Upper lobe of left lung (tissue), 6 donors: ENCODE measurements around the gene MAD1L1. TPM values are rescaled to one million over a fixed set of nuclear protein-coding genes. Genes with fewer than 3 reads are reported as not detected.
A peak's percentile ranks its signal among the peaks of the same experiment; 100 is the strongest.

Experiments
- ATAC-seq, 2 donors: fragments of 200-7000 bp; cut with Tn5 transposase; one replicate each; pipeline ENCODE4 v1.9.1; 2022; ENCODE audit warnings: mild to moderate bottlenecking in 2 of 2, moderate library complexity in 2 of 2; ENCODE audit not compliant: low FRiP score in 2 of 2
- DNase-seq, 2 donors: peaks; one replicate each; pipeline ENCODE4 v3.0.0-alpha.2; 2019 to 2020
- H3K27ac ChIP-seq, 4 donors: fragments of 200-600 bp; sonication (generic); one replicate each; pipeline ENCODE4 v1.5.1; 2016 to 2019
- H3K27me3 ChIP-seq, 4 donors: fragments of 200-600 bp; sonication (generic); one replicate each; pipeline ENCODE4 v1.5.1; 2017 to 2019
- H3K36me3 ChIP-seq, 4 donors: fragments of 200-600 bp; sonication (generic); one replicate each; pipeline ENCODE4 v1.5.1; 2016 to 2019
- H3K4me1 ChIP-seq, 4 donors: fragments of 200-600 bp; sonication (generic); one replicate each; pipeline ENCODE4 v1.5.1; 2018 to 2019
- H3K4me3 ChIP-seq, 4 donors: fragments of 200-600 bp; sonication (generic); one replicate each; pipeline ENCODE4 v1.5.1; 2017 to 2019; ENCODE audit warnings: mild to moderate bottlenecking in 2 of 4, moderate library complexity in 1 of 4
- H3K9me3 ChIP-seq, 4 donors: fragments of 200-600 bp; sonication (generic); one replicate each; pipeline ENCODE4 v1.5.1; 2018 to 2019
- EP300 ChIP-seq, 4 donors: sonication (generic); formaldehyde crosslinking; IDR thresholded peaks; one replicate each; pipeline ENCODE4 v1.5.1; 2017; ENCODE audit warnings: antibody characterized with exemption in 4 of 4, control low read depth in 2 of 4
- POLR2A ChIP-seq, 4 donors: fragments of 450-650 bp; IDR thresholded peaks; one replicate each; pipeline ENCODE4 v1.5.1; 2016 to 2017; ENCODE audit warnings: antibody characterized with exemption in 4 of 4, mild to moderate bottlenecking in 2 of 4
- POLR2AphosphoS5 ChIP-seq, 2 donors: sonication (generic); formaldehyde crosslinking; IDR thresholded peaks; one replicate each; pipeline ENCODE4 v1.5.1; 2017; ENCODE audit warnings: antibody characterized with exemption in 2 of 2
- WGBS, 2 donors: methylation state at CpG; one replicate each; pipeline ENCODE4 v1.1.5; 2017 to 2018; 5-methylcytosine and 5-hydroxymethylcytosine counted together
- total RNA-seq, 6 donors: library from RNA; depleted of rRNA in 4 of 6; stranded (reverse); fragments of >200 nt in 4 of 6; gene quantifications; one replicate each; pipeline versions ENCODE4 v1.1.0 to v1.2.1, GENCODE V29; 2016 to 2021
- TF ChIP-seq, protein P1 (sequence below), 6 experiments: fragments of 450-650 bp in 4 of 6; fragments of 200-600 bp in 2 of 6; sonication (generic) in 2 of 6; IDR thresholded peaks; one replicate each; pipeline ENCODE4 v1.5.1; 2016 to 2019; ENCODE audit warnings: antibody characterized with exemption in 6 of 6
- donor health status: DM: no; HTN: no; CAD: no; lungs with moderate emphysema.
- donor health status: DM: no; HTN: yes; CAD: no; lungs with severe emphysema.

The MAD1L1 gene
- total RNA-seq, 6 donors from 2014 or later, result 40.6 to 364 (median 65.6) TPM

DNA sequence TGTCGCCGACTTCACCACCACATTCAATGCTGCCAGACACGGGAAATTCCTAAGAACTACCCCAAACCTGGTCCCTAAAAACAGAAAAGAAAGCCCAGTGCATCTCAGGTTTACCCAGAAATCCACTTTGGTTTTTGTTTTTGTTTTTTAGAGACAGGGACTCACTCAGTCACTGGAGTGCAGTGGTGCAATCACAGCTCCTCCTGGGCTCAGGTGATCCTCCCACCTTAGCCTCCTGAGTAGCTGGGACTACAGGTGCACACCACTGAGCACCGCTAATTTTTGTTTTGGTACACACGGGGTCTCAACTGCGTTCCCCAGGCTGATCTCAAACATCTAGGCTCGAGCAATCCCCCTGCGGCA, 22.8 kb downstream of the MAD1L1 start:
- Histone ChIP-seq H3K36me3 (peaks cover 9 to 65% (median 47%) of the 10 kb centered on the region in 4 donors), H3K27me3 (no peaks in the 10 kb centered on the region), H3K4me1 (peaks cover 0 to 4% (median 0%) of the 10 kb centered on the region in 4 donors), H3K27ac (no peak overlapping the region), H3K4me3 (no peak overlapping the region), H3K9me3 (no peaks in the 10 kb centered on the region)
- DNase-seq (no peak), ATAC-seq (no peak)
- 85 to 86% methylated on average over 3 to 8 of the region's 8 CpGs for WGBS, 2 donors
- TF ChIP-seq POLR2A (IDR thresholded peaks at IDR 0.05), result no peak
- TF ChIP-seq, protein P1, sequence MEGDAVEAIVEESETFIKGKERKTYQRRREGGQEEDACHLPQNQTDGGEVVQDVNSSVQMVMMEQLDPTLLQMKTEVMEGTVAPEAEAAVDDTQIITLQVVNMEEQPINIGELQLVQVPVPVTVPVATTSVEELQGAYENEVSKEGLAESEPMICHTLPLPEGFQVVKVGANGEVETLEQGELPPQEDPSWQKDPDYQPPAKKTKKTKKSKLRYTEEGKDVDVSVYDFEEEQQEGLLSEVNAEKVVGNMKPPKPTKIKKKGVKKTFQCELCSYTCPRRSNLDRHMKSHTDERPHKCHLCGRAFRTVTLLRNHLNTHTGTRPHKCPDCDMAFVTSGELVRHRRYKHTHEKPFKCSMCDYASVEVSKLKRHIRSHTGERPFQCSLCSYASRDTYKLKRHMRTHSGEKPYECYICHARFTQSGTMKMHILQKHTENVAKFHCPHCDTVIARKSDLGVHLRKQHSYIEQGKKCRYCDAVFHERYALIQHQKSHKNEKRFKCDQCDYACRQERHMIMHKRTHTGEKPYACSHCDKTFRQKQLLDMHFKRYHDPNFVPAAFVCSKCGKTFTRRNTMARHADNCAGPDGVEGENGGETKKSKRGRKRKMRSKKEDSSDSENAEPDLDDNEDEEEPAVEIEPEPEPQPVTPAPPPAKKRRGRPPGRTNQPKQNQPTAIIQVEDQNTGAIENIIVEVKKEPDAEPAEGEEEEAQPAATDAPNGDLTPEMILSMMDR (IDR thresholded peaks at IDR 0.05), result no peak
- no peak for TF ChIP-seq POLR2AphosphoS5 (IDR thresholded peaks at IDR 0.05)
- TF ChIP-seq EP300 (IDR thresholded peaks at IDR 0.05), result no peak

DNA sequence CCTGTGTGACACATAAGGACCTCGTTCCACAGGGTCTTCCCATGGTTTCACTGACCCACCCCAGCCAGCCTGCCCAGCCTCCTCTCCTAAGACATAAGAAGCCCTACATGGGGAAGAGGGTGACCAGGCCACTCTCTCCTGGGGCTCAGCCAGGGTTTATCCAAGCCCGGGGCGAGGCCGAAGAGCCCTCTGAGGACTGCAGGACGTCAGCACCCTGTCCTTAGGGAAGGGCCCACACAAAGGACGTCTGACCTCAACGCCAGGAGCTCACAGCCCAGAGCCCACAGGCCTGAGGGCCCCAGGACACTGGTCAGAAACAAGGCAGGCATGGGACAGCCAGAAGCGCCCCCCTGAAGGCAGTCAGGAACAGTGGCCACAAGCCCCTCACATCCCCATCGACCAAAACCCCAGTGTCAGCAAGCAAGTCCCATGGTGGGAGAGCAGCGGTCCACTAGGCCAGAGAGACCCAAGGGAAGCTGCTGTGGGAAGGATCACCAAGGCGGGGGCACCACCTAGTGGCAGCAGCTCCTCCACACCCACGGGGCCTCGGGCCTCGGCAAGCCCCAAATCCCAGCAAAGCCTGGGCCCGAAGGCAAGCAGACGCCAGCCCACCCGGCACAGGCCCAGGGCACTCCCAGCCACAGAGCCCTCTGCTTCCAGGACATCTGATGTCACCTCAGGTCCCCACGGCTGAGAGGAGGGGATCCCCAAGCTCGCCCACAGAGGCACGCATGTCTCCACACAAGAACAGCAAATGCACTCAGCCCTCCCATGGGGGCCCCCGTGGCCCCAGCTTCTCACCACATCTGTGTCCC, 23.4 kb downstream of the MAD1L1 start:
- Histone ChIP-seq H3K27ac (no peak overlapping the region), H3K27me3 (no peaks in the 10 kb centered on the region), H3K36me3 (peaks cover 9 to 59% (median 41%) of the 10 kb centered on the region in 4 donors), H3K4me3 (no peak overlapping the region), H3K9me3 (no peaks in the 10 kb centered on the region), H3K4me1 (peaks cover 0 to 4% (median 0%) of the 10 kb centered on the region in 4 donors)
- TF ChIP-seq POLR2A (IDR thresholded peaks at IDR 0.05), result no peak
- TF ChIP-seq, protein P1 (IDR thresholded peaks at IDR 0.05), result peak; percentile 55 to 86 (median 70)
- DNase-seq (peak; percentile 66 to 89), ATAC-seq (peak; percentile 74 to 79)
- WGBS, 2 donors, result 52 to 85% methylated on average over 3 to 21 of the region's 21 CpGs

DNA sequence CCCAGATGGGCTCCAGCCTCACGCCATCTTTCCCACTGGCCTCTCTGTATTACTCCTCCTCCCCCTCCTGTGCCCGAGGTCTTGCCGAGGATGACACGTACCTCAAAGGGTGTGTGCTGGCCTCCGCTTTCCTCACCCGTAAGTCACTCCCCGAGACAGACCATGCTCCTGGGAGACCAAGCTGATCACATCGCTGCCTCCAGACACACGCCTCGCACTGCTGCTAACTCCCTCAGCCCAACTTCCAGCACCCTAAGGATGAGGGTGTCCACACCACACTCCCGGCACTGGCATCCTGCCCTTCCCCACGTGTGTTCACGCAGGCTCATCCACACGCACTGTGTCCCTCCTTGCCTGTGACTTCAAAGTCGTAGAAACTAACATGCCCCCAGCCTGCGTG, 24.0 kb downstream of the MAD1L1 start:
- peaks cover 0 to 4% (median 0%) of the 10 kb centered on the region in 4 donors for H3K4me1 ChIP-seq
- no peaks in the 10 kb centered on the region for H3K9me3 ChIP-seq
- peaks cover 9 to 53% (median 36%) of the 10 kb centered on the region in 4 donors for H3K36me3 ChIP-seq
- 92 to 96% methylated on average over 15 to 16 of the region's 16 CpGs for WGBS, 2 donors
- no peak for TF ChIP-seq EP300 (IDR thresholded peaks at IDR 0.05)
- TF ChIP-seq POLR2A (IDR thresholded peaks at IDR 0.05), result no peak
- TF ChIP-seq, protein P1 (IDR thresholded peaks at IDR 0.05), result no peak
- no peak for TF ChIP-seq POLR2AphosphoS5 (IDR thresholded peaks at IDR 0.05)
- H3K27me3 ChIP-seq, result no peaks in the 10 kb centered on the region
- H3K4me3 ChIP-seq, result no peak overlapping the region
- DNase-seq (no peak), ATAC-seq (peak in 1 of 2 donors; percentile 4)
- no peak overlapping the region for H3K27ac ChIP-seq

DNA sequence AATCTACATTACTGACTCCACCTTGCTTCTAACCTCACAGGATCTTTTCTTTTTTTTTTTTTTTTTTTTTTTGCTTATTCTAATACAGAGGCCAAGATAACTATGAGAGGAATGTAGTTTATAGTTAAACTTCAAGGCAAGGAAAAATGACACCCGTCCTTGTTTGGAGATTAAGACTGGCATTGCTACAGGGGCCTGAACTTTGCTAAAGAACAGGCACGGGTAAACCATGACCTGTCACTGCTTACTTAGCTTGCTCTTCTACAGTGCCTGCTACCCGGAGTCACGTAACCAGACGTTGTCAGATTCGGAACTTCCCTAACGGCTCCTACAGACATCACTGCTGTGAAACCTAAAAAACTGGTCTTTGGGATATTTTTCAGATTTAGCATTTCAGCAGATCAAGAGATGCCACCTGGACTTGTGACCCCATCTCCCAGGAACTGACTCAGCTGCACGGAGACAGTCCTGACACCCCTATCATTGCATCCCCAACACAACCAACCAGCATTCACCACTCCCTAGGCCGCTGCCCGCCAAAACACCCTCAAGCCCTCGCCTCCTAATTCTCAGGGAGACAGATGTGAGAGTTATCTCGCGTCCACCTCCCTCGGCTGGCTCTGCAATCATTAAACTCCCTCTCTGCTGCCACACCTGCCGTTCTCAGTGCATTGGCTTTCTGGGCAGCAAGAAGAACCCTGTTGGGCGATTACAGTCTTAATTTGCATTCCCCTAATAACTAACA, 27.5 kb downstream of the MAD1L1 start:
- H3K36me3 ChIP-seq, result peaks cover 0 to 37% (median 15%) of the 10 kb centered on the region in 4 donors
- 83 to 88% methylated on average over 16 of the region's 16 CpGs for WGBS, 2 donors
- ATAC-seq (no peak), DNase-seq (no peak)
- TF ChIP-seq POLR2AphosphoS5 (IDR thresholded peaks at IDR 0.05), result no peak
- TF ChIP-seq, protein P1 (IDR thresholded peaks at IDR 0.05), result no peak
- TF ChIP-seq POLR2A (IDR thresholded peaks at IDR 0.05), result no peak
- H3K4me1 ChIP-seq, result peaks cover 0 to 4% (median 0%) of the 10 kb centered on the region in 4 donors
- no peaks in the 10 kb centered on the region for H3K27me3 ChIP-seq
- no peak overlapping the region for H3K4me3 ChIP-seq
- H3K27ac ChIP-seq, result no peak overlapping the region
- H3K9me3 ChIP-seq, result no peaks in the 10 kb centered on the region
